WTC11 (cell line): ENCODE measurements around the gene MEGF11. TPM values are rescaled to one million over a fixed set of nuclear protein-coding genes. Genes with fewer than 3 reads are reported as not detected.

Source experiments
- ATAC-seq: fragments of 200-7000 bp; cut with Tn5 transposase; 2 replicates; pipeline ENCODE4 v1.10.0; 2021; ENCODE audit warnings: mild to moderate bottlenecking, moderate library complexity
- CTCF ChIA-PET: fragments of 300-600 bp; sonication (Branson Sonifier 250); formaldehyde crosslinking; loops from one replicate; lab custom pipeline; 2021; ENCODE audit warnings: antibody characterized with exemption; lab: Charles Lee
- POLR2A ChIA-PET: fragments of 350-600 bp; sonication (Branson Sonifier 250); formaldehyde crosslinking; loops from one replicate; lab custom pipeline; 2021; ENCODE audit warnings: antibody characterized with exemption; lab: Charles Lee
- DNase-seq: peaks from one replicate; pipeline ENCODE4 v3.0.0; 2021; ENCODE audit warnings: low spot score
- H3K27ac Mint-ChIP-seq: 2 replicates; pipeline ENCODE4 v1.8.0; 2021; ENCODE audit warnings: mixed read lengths
- H3K27me3 Mint-ChIP-seq: 2 replicates; pipeline ENCODE4 v1.8.0; 2021; ENCODE audit warnings: low read depth, mild to moderate bottlenecking, moderate library complexity, mixed read lengths
- H3K36me3 Mint-ChIP-seq: 2 replicates; pipeline ENCODE4 v1.8.0; 2021; ENCODE audit warnings: mixed read lengths
- H3K4me1 Mint-ChIP-seq: 2 replicates; pipeline ENCODE4 v1.8.0; 2022; ENCODE audit warnings: mixed read lengths
- H3K4me3 Mint-ChIP-seq: 2 replicates; pipeline ENCODE4 v1.8.0; 2021; ENCODE audit warnings: mild to moderate bottlenecking, moderate library complexity, mixed read lengths
- H3K9me3 Mint-ChIP-seq: 2 replicates; pipeline ENCODE4 v1.8.0; 2021; ENCODE audit warnings: mixed read lengths
- GABPB1 ChIP-seq: sonication (generic); formaldehyde crosslinking; IDR thresholded peaks from 2 replicates; pipeline ENCODE4 v1.8.1; 2023; ENCODE audit warnings: mild to moderate bottlenecking, missing genetic modification reagents
- GTF2I ChIP-seq: fragments of 250-450 bp; sonication (Bioruptor Pico); conservative IDR thresholded peaks from 2 replicates; pipeline ENCODE4 v1.4.0; 2021; ENCODE audit warnings: mild to moderate bottlenecking
- JAZF1 ChIP-seq: fragments of 250-450 bp; sonication (Bioruptor Pico); IDR thresholded peaks from 2 replicates; pipeline ENCODE4 v1.9.0; 2021; ENCODE audit warnings: moderate library complexity, mild to moderate bottlenecking, inconsistent platforms
- MXD4 ChIP-seq: fragments of 250-450 bp; sonication (Bioruptor Pico); IDR thresholded peaks from 2 replicates; pipeline ENCODE4 v1.8.0; 2021; ENCODE audit warnings: mild to moderate bottlenecking, moderate library complexity, borderline replicate concordance
- NFE2L1 ChIP-seq: sonication (generic); formaldehyde crosslinking; IDR thresholded peaks from 2 replicates; pipeline ENCODE4 v1.8.1; 2023; ENCODE audit warnings: missing genetic modification reagents
- RELA ChIP-seq: sonication (generic); formaldehyde crosslinking; IDR thresholded peaks from 2 replicates; pipeline ENCODE4 v1.8.1; 2022; ENCODE audit warnings: missing genetic modification reagents, mild to moderate bottlenecking, borderline replicate concordance
- RORB ChIP-seq: fragments of 250-450 bp; sonication (Bioruptor Pico); IDR thresholded peaks from 2 replicates; pipeline ENCODE4 v1.9.0; 2021; ENCODE audit warnings: mild to moderate bottlenecking
- SMAD3 ChIP-seq: sonication (generic); formaldehyde crosslinking; IDR thresholded peaks from 2 replicates; pipeline ENCODE4 v1.8.0; 2022; ENCODE audit warnings: missing genetic modification reagents, mild to moderate bottlenecking, borderline replicate concordance
- SOX15 ChIP-seq: fragments of 250-450 bp; sonication (Bioruptor Pico); IDR thresholded peaks from 2 replicates; pipeline ENCODE4 v1.9.0; 2021; ENCODE audit warnings: mild to moderate bottlenecking
- ZNF263 ChIP-seq: sonication (generic); formaldehyde crosslinking; IDR thresholded peaks from 2 replicates; pipeline ENCODE4 v1.8.1; 2022; ENCODE audit warnings: low read depth, mild to moderate bottlenecking, moderate library complexity, missing genetic modification reagents
- ZNF396 ChIP-seq: fragments of 250-450 bp; sonication (Bioruptor Pico); IDR thresholded peaks from 2 replicates; pipeline ENCODE4 v1.8.0; 2021; ENCODE audit warnings: mild to moderate bottlenecking, moderate library complexity, borderline replicate concordance
- total RNA-seq: library from RNA; stranded (reverse); gene quantifications from 3 replicates; pipeline ENCODE4 v1.2.3, GENCODE V29; 2021
- TF ChIP-seq, protein P1 (sequence below): sonication (generic); formaldehyde crosslinking; IDR thresholded peaks from 2 replicates; pipeline ENCODE4 v1.8.0; 2022; ENCODE audit warnings: missing genetic modification reagents
- TF ChIP-seq, protein P2 (sequence below): sonication (generic); formaldehyde crosslinking; IDR thresholded peaks from 2 replicates; pipeline ENCODE4 v1.8.1; 2022; ENCODE audit warnings: low read depth, mild to moderate bottlenecking, moderate library complexity, missing genetic modification reagents, borderline replicate concordance
- TF ChIP-seq, protein P3 (sequence below): sonication (generic); formaldehyde crosslinking; IDR thresholded peaks from 2 replicates; pipeline ENCODE4 v1.8.1; 2023; ENCODE audit warnings: mild to moderate bottlenecking, missing genetic modification reagents, moderate library complexity
- TF ChIP-seq, protein P4 (sequence below): sonication (generic); formaldehyde crosslinking; IDR thresholded peaks from 2 replicates; pipeline ENCODE4 v1.8.0; 2022; ENCODE audit warnings: mild to moderate bottlenecking, missing genetic modification reagents
- TF ChIP-seq, protein P5 (sequence below): sonication (generic); formaldehyde crosslinking; IDR thresholded peaks from 2 replicates; pipeline ENCODE4 v1.8.0; 2022; ENCODE audit warnings: mild to moderate bottlenecking, missing genetic modification reagents
- TF ChIP-seq, protein P6 (sequence below): sonication (generic); formaldehyde crosslinking; IDR thresholded peaks from 2 replicates; pipeline ENCODE4 v1.8.1; 2023; ENCODE audit warnings: mild to moderate bottlenecking, missing genetic modification reagents, borderline replicate concordance
- TF ChIP-seq, protein P7 (sequence below): sonication (generic); formaldehyde crosslinking; IDR thresholded peaks from 2 replicates; pipeline ENCODE4 v1.8.1; 2023; ENCODE audit warnings: mild to moderate bottlenecking, moderate library complexity, missing genetic modification reagents
- TF ChIP-seq, protein P8 (sequence below): fragments of 250-450 bp; sonication (Bioruptor Pico); IDR thresholded peaks from 2 replicates; pipeline ENCODE4 v1.8.0; 2021; ENCODE audit warnings: mild to moderate bottlenecking
- TF ChIP-seq, protein P9 (sequence below): sonication (generic); formaldehyde crosslinking; IDR thresholded peaks from 2 replicates; pipeline ENCODE4 v1.8.1; 2023; ENCODE audit warnings: mild to moderate bottlenecking, missing genetic modification reagents, moderate library complexity

MEGF11 gene
- total RNA-seq, 1 experiment from 2014 or later, result 3.3 TPM

DNA sequence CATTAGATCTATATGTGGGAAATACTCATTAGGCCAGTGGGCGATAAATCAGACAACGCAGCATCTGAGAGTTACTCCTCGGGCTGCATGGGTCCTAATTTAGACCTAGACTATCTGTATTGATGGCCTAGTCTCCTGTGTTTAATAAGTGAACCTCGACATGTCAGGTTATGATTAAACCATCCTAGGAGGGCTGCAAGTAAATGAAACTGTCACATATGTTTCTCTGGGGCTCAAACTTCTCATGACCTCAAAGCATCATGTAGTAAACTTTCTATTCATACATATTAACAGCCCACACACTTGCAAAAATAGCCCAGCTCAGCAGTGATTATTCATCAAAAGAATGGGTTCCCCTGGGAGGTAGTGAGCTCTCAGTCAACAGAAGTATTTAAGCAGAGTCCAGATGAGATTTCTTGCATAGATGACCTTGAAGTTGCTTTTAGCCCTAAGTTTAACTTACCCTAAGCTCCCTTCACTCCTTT, 332.7 kb downstream of the MEGF11 start:
- no peak overlapping the region for H3K4me3 Mint-ChIP-seq
- ChIA-PET CTCF (interaction anchor here (0.8 to 1.8 kb wide), 2 partner anchors 24 to 231 kb away, joined by 3 to 4 read pairs; no protein-coding TSS in a partner anchor), POLR2A (no interaction called here)
- no peak overlapping the region for H3K27ac Mint-ChIP-seq
- no peak for TF ChIP-seq JAZF1 (CRISPR knock-in tag)
- TF ChIP-seq NFE2L1 (CRISPR knock-in tag), result no peak
- TF ChIP-seq, protein P1, sequence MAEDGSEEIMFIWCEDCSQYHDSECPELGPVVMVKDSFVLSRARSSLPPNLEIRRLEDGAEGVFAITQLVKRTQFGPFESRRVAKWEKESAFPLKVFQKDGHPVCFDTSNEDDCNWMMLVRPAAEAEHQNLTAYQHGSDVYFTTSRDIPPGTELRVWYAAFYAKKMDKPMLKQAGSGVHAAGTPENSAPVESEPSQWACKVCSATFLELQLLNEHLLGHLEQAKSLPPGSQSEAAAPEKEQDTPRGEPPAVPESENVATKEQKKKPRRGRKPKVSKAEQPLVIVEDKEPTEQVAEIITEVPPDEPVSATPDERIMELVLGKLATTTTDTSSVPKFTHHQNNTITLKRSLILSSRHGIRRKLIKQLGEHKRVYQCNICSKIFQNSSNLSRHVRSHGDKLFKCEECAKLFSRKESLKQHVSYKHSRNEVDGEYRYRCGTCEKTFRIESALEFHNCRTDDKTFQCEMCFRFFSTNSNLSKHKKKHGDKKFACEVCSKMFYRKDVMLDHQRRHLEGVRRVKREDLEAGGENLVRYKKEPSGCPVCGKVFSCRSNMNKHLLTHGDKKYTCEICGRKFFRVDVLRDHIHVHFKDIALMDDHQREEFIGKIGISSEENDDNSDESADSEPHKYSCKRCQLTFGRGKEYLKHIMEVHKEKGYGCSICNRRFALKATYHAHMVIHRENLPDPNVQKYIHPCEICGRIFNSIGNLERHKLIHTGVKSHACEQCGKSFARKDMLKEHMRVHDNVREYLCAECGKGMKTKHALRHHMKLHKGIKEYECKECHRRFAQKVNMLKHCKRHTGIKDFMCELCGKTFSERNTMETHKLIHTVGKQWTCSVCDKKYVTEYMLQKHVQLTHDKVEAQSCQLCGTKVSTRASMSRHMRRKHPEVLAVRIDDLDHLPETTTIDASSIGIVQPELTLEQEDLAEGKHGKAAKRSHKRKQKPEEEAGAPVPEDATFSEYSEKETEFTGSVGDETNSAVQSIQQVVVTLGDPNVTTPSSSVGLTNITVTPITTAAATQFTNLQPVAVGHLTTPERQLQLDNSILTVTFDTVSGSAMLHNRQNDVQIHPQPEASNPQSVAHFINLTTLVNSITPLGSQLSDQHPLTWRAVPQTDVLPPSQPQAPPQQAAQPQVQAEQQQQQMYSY (CRISPR knock-in tag), result no peak
- TF ChIP-seq, protein P2, sequence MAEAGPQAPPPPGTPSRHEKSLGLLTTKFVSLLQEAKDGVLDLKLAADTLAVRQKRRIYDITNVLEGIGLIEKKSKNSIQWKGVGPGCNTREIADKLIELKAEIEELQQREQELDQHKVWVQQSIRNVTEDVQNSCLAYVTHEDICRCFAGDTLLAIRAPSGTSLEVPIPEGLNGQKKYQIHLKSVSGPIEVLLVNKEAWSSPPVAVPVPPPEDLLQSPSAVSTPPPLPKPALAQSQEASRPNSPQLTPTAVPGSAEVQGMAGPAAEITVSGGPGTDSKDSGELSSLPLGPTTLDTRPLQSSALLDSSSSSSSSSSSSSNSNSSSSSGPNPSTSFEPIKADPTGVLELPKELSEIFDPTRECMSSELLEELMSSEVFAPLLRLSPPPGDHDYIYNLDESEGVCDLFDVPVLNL (CRISPR knock-in tag), result no peak
- TF ChIP-seq, protein P3, sequence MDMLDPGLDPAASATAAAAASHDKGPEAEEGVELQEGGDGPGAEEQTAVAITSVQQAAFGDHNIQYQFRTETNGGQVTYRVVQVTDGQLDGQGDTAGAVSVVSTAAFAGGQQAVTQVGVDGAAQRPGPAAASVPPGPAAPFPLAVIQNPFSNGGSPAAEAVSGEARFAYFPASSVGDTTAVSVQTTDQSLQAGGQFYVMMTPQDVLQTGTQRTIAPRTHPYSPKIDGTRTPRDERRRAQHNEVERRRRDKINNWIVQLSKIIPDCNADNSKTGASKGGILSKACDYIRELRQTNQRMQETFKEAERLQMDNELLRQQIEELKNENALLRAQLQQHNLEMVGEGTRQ, result no peak
- TF ChIP-seq, protein P4, sequence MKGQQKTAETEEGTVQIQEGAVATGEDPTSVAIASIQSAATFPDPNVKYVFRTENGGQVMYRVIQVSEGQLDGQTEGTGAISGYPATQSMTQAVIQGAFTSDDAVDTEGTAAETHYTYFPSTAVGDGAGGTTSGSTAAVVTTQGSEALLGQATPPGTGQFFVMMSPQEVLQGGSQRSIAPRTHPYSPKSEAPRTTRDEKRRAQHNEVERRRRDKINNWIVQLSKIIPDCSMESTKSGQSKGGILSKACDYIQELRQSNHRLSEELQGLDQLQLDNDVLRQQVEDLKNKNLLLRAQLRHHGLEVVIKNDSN, result no peak
- no peak for TF ChIP-seq ZNF396 (CRISPR knock-in tag)
- TF ChIP-seq RELA (CRISPR knock-in tag), result no peak
- TF ChIP-seq, protein P5, sequence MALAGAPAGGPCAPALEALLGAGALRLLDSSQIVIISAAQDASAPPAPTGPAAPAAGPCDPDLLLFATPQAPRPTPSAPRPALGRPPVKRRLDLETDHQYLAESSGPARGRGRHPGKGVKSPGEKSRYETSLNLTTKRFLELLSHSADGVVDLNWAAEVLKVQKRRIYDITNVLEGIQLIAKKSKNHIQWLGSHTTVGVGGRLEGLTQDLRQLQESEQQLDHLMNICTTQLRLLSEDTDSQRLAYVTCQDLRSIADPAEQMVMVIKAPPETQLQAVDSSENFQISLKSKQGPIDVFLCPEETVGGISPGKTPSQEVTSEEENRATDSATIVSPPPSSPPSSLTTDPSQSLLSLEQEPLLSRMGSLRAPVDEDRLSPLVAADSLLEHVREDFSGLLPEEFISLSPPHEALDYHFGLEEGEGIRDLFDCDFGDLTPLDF (CRISPR knock-in tag), result no peak
- no peak for TF ChIP-seq GTF2I (CRISPR knock-in tag)
- TF ChIP-seq, protein P6, sequence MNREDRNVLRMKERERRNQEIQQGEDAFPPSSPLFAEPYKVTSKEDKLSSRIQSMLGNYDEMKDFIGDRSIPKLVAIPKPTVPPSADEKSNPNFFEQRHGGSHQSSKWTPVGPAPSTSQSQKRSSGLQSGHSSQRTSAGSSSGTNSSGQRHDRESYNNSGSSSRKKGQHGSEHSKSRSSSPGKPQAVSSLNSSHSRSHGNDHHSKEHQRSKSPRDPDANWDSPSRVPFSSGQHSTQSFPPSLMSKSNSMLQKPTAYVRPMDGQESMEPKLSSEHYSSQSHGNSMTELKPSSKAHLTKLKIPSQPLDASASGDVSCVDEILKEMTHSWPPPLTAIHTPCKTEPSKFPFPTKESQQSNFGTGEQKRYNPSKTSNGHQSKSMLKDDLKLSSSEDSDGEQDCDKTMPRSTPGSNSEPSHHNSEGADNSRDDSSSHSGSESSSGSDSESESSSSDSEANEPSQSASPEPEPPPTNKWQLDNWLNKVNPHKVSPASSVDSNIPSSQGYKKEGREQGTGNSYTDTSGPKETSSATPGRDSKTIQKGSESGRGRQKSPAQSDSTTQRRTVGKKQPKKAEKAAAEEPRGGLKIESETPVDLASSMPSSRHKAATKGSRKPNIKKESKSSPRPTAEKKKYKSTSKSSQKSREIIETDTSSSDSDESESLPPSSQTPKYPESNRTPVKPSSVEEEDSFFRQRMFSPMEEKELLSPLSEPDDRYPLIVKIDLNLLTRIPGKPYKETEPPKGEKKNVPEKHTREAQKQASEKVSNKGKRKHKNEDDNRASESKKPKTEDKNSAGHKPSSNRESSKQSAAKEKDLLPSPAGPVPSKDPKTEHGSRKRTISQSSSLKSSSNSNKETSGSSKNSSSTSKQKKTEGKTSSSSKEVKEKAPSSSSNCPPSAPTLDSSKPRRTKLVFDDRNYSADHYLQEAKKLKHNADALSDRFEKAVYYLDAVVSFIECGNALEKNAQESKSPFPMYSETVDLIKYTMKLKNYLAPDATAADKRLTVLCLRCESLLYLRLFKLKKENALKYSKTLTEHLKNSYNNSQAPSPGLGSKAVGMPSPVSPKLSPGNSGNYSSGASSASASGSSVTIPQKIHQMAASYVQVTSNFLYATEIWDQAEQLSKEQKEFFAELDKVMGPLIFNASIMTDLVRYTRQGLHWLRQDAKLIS, result no peak
- TF ChIP-seq GABPB1, result no peak
- TF ChIP-seq SMAD3, result no peak
- no peak for TF ChIP-seq MXD4 (CRISPR knock-in tag)
- TF ChIP-seq, protein P7, sequence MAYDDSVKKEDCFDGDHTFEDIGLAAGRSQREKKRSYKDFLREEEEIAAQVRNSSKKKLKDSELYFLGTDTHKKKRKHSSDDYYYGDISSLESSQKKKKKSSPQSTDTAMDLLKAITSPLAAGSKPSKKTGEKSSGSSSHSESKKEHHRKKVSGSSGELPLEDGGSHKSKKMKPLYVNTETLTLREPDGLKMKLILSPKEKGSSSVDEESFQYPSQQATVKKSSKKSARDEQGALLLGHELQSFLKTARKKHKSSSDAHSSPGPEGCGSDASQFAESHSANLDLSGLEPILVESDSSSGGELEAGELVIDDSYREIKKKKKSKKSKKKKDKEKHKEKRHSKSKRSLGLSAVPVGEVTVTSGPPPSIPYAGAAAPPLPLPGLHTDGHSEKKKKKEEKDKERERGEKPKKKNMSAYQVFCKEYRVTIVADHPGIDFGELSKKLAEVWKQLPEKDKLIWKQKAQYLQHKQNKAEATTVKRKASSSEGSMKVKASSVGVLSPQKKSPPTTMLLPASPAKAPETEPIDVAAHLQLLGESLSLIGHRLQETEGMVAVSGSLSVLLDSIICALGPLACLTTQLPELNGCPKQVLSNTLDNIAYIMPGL (CRISPR knock-in tag), result no peak
- TF ChIP-seq SOX15, result no peak
- TF ChIP-seq, protein P8, sequence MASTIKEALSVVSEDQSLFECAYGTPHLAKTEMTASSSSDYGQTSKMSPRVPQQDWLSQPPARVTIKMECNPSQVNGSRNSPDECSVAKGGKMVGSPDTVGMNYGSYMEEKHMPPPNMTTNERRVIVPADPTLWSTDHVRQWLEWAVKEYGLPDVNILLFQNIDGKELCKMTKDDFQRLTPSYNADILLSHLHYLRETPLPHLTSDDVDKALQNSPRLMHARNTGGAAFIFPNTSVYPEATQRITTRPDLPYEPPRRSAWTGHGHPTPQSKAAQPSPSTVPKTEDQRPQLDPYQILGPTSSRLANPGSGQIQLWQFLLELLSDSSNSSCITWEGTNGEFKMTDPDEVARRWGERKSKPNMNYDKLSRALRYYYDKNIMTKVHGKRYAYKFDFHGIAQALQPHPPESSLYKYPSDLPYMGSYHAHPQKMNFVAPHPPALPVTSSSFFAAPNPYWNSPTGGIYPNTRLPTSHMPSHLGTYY (CRISPR knock-in tag), result no peak
- no peak for TF ChIP-seq RORB
- no peak for TF ChIP-seq ZNF263
- TF ChIP-seq, protein P9, sequence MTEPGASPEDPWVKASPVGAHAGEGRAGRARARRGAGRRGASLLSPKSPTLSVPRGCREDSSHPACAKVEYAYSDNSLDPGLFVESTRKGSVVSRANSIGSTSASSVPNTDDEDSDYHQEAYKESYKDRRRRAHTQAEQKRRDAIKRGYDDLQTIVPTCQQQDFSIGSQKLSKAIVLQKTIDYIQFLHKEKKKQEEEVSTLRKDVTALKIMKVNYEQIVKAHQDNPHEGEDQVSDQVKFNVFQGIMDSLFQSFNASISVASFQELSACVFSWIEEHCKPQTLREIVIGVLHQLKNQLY (CRISPR knock-in tag), result no peak
- no peak for DNase-seq
- ATAC-seq, result no peak
- H3K4me1 Mint-ChIP-seq, result peaks cover 20% of the 10 kb centered on the region
- H3K27me3 Mint-ChIP-seq, result no peaks in the 10 kb centered on the region
- H3K9me3 Mint-ChIP-seq, result no peaks in the 10 kb centered on the region
- H3K36me3 Mint-ChIP-seq, result no peaks in the 10 kb centered on the region
